Measurements from ENCODE around the gene UBAP2.

The UBAP2 gene

GRCh38 chr9:34034698-34035065 lies 14.0 kb downstream of the UBAP2 start:
- H2BK5ac ChIP-seq (ENCODE audit: low read depth, low read length, poor library complexity): no peak overlapping the region
- no peak overlapping the region for H3K4me3 ChIP-seq (ENCODE audit: low read depth, low read length)
- no peak for DNase-seq
- no peak overlapping the region for H4K8ac ChIP-seq (ENCODE audit: low read depth, low read length)
- H4K91ac ChIP-seq (ENCODE audit: low read depth, low read length): no peak overlapping the region
- H3K14ac ChIP-seq (ENCODE audit: low read length): no peak overlapping the region
- no peak overlapping the region for H3K4me2 ChIP-seq (ENCODE audit: low read length)
- H3K27ac ChIP-seq (ENCODE audit: low read depth, low read length): no peak overlapping the region
- WGBS (ENCODE audit: extremely low coverage, insufficient coverage, insufficient read length): no CpG with 5 or more reads among the region's 6 CpGs
- no peak overlapping the region for H3K18ac ChIP-seq (ENCODE audit: low read length)
- no peak overlapping the region for H4K12ac ChIP-seq (ENCODE audit: low read depth, low read length)
- no peaks in the 10 kb centered on the region for H3K79me1 ChIP-seq (ENCODE audit: low read length)
- no peak overlapping the region for H2AK5ac ChIP-seq (ENCODE audit: low read length)
- H3K9me3 ChIP-seq (ENCODE audit: insufficient read depth, low read depth, low read length): no peaks in the 10 kb centered on the region
- no peak overlapping the region for H3K9ac ChIP-seq (ENCODE audit: low read length)
- no peak overlapping the region for H3K23ac ChIP-seq (ENCODE audit: low read length)
- H3K36me3 ChIP-seq (ENCODE audit: control insufficient read depth in 1 of 2, insufficient read depth in 2 of 2, low read length in 2 of 2): peaks cover 11 to 26% of the 10 kb centered on the region in 2 experiments
- H2BK12ac ChIP-seq (ENCODE audit: low read length): no peak overlapping the region
- no peak overlapping the region for H2BK120ac ChIP-seq (ENCODE audit: insufficient read depth, low read length, poor library complexity)
- H3K79me2 ChIP-seq (ENCODE audit: control insufficient read depth, insufficient read depth, low read length, poor library complexity): peaks cover 25% of the 10 kb centered on the region
- H3K4ac ChIP-seq (ENCODE audit: low read depth, low read length): peak overlapping the region; percentile 93
- H3K4me1 ChIP-seq (ENCODE audit: control insufficient read depth in 1 of 2, insufficient read depth in 2 of 2, low read length in 2 of 2): peaks cover 0 to 3% of the 10 kb centered on the region in 2 experiments
- H2AFZ ChIP-seq (ENCODE audit: insufficient read depth, low read length, poor library complexity): no peak overlapping the region
- H3K27me3 ChIP-seq (ENCODE audit: insufficient read depth, low read length): no peaks in the 10 kb centered on the region

- Histone ChIP-seq H2BK5ac (ENCODE audit: low read depth, low read length, poor library complexity) (no peak overlapping the region), H3K23ac (ENCODE audit: low read length) (no peak overlapping the region), H3K9ac (ENCODE audit: low read length) (no peak overlapping the region), H2BK120ac (ENCODE audit: insufficient read depth, low read length, poor library complexity) (no peak overlapping the region), H3K4me1 (ENCODE audit: control insufficient read depth in 1 of 2, insufficient read depth in 2 of 2, low read length in 2 of 2) (peaks cover 0 to 3% of the 10 kb centered on the region in 2 experiments), H3K36me3 (ENCODE audit: control insufficient read depth in 1 of 2, insufficient read depth in 2 of 2, low read length in 2 of 2) (peaks cover 19 to 28% of the 10 kb centered on the region in 2 experiments), H3K4me3 (ENCODE audit: low read depth, low read length) (no peak overlapping the region), H4K12ac (ENCODE audit: low read depth, low read length) (no peak overlapping the region), H3K79me1 (ENCODE audit: low read length) (no peaks in the 10 kb centered on the region), H4K8ac (ENCODE audit: low read depth, low read length) (no peak overlapping the region), H3K4me2 (ENCODE audit: low read length) (no peak overlapping the region), H2AK5ac (ENCODE audit: low read length) (no peak overlapping the region), H3K9me3 (ENCODE audit: insufficient read depth, low read depth, low read length) (no peaks in the 10 kb centered on the region), H3K14ac (ENCODE audit: low read length) (no peak overlapping the region), H3K79me2 (ENCODE audit: control insufficient read depth, insufficient read depth, low read length, poor library complexity) (peaks cover 31% of the 10 kb centered on the region), H3K27me3 (ENCODE audit: insufficient read depth, low read length) (no peaks in the 10 kb centered on the region), H2BK12ac (ENCODE audit: low read length) (no peak overlapping the region), H4K91ac (ENCODE audit: low read depth, low read length) (no peak overlapping the region), H3K27ac (ENCODE audit: low read depth, low read length) (no peak overlapping the region), H2AFZ (ENCODE audit: insufficient read depth, low read length, poor library complexity) (no peak overlapping the region), H3K4ac (ENCODE audit: low read depth, low read length) (peak overlapping the region; percentile 86), H3K18ac (ENCODE audit: low read length) (no peak overlapping the region)
- no peak for DNase-seq
- no CpG with 5 or more reads among the region's 7 CpGs for WGBS (ENCODE audit: extremely low coverage, insufficient coverage, insufficient read length)
These were observed 16.1 kb downstream of the UBAP2 start for GRCh38 chr9:34032631-34033030.

- no peak overlapping the region for H2AK5ac ChIP-seq (ENCODE audit: low read length)
- H3K4me2 ChIP-seq (ENCODE audit: low read length): no peak overlapping the region
- no peak overlapping the region for H2BK120ac ChIP-seq (ENCODE audit: insufficient read depth, low read length, poor library complexity)
- H4K8ac ChIP-seq (ENCODE audit: low read depth, low read length): no peak overlapping the region
- peaks cover 23% of the 10 kb centered on the region for H3K79me2 ChIP-seq (ENCODE audit: control insufficient read depth, insufficient read depth, low read length, poor library complexity)
- DNase-seq: no peak
- H2BK12ac ChIP-seq (ENCODE audit: low read length): no peak overlapping the region
- WGBS (ENCODE audit: extremely low coverage, insufficient coverage, insufficient read length): no CpG with 5 or more reads among the region's 11 CpGs
- H3K18ac ChIP-seq (ENCODE audit: low read length): no peak overlapping the region
- no peak overlapping the region for H3K23ac ChIP-seq (ENCODE audit: low read length)
- H4K12ac ChIP-seq (ENCODE audit: low read depth, low read length): peak overlapping the region; percentile 30
- no peaks in the 10 kb centered on the region for H3K9me3 ChIP-seq (ENCODE audit: insufficient read depth, low read depth, low read length)
- no peaks in the 10 kb centered on the region for H3K4me1 ChIP-seq (ENCODE audit: control insufficient read depth in 1 of 2, insufficient read depth in 2 of 2, low read length in 2 of 2)
- no peaks in the 10 kb centered on the region for H3K27me3 ChIP-seq (ENCODE audit: insufficient read depth, low read length)
- no peak overlapping the region for H3K4me3 ChIP-seq (ENCODE audit: low read depth, low read length)
- H3K14ac ChIP-seq (ENCODE audit: low read length): no peak overlapping the region
- H3K79me1 ChIP-seq (ENCODE audit: low read length): no peaks in the 10 kb centered on the region
- no peak overlapping the region for H4K91ac ChIP-seq (ENCODE audit: low read depth, low read length)
- H3K4ac ChIP-seq (ENCODE audit: low read depth, low read length): peak overlapping the region; percentile 98
- no peak overlapping the region for H2AFZ ChIP-seq (ENCODE audit: insufficient read depth, low read length, poor library complexity)
- H3K9ac ChIP-seq (ENCODE audit: low read length): no peak overlapping the region
- no peak overlapping the region for H3K27ac ChIP-seq (ENCODE audit: low read depth, low read length)
- no peak overlapping the region for H2BK5ac ChIP-seq (ENCODE audit: low read depth, low read length, poor library complexity)
- peaks cover 19 to 26% of the 10 kb centered on the region in 2 experiments for H3K36me3 ChIP-seq (ENCODE audit: control insufficient read depth in 1 of 2, insufficient read depth in 2 of 2, low read length in 2 of 2)
These were observed 20.7 kb downstream of the UBAP2 start for GRCh38 chr9:34027845-34028574.

- H3K14ac ChIP-seq (ENCODE audit: low read length): no peak overlapping the region
- no peak overlapping the region for H3K4me2 ChIP-seq (ENCODE audit: low read length)
- no peak overlapping the region for H2BK5ac ChIP-seq (ENCODE audit: low read depth, low read length, poor library complexity)
- H3K79me1 ChIP-seq (ENCODE audit: low read length): no peaks in the 10 kb centered on the region
- no peak overlapping the region for H2BK12ac ChIP-seq (ENCODE audit: low read length)
- H2AK5ac ChIP-seq (ENCODE audit: low read length): no peak overlapping the region
- no peak overlapping the region for H2AFZ ChIP-seq (ENCODE audit: insufficient read depth, low read length, poor library complexity)
- H4K91ac ChIP-seq (ENCODE audit: low read depth, low read length): no peak overlapping the region
- H3K79me2 ChIP-seq (ENCODE audit: control insufficient read depth, insufficient read depth, low read length, poor library complexity): peaks cover 12% of the 10 kb centered on the region
- H3K4me1 ChIP-seq (ENCODE audit: control insufficient read depth in 1 of 2, insufficient read depth in 2 of 2, low read length in 2 of 2): no peaks in the 10 kb centered on the region
- no peak overlapping the region for H3K9ac ChIP-seq (ENCODE audit: low read length)
- no peak overlapping the region for H4K8ac ChIP-seq (ENCODE audit: low read depth, low read length)
- no peak overlapping the region for H3K18ac ChIP-seq (ENCODE audit: low read length)
- no peaks in the 10 kb centered on the region for H3K27me3 ChIP-seq (ENCODE audit: insufficient read depth, low read length)
- WGBS (ENCODE audit: extremely low coverage, insufficient coverage, insufficient read length): no CpG with 5 or more reads among the region's 5 CpGs
- H2BK120ac ChIP-seq (ENCODE audit: insufficient read depth, low read length, poor library complexity): no peak overlapping the region
- H3K4ac ChIP-seq (ENCODE audit: low read depth, low read length): peak overlapping the region; percentile 9
- no peak overlapping the region for H3K23ac ChIP-seq (ENCODE audit: low read length)
- DNase-seq: no peak
- H3K36me3 ChIP-seq (ENCODE audit: control insufficient read depth in 1 of 2, insufficient read depth in 2 of 2, low read length in 2 of 2): peaks cover 12 to 13% of the 10 kb centered on the region in 2 experiments
- H3K4me3 ChIP-seq (ENCODE audit: low read depth, low read length): no peak overlapping the region
- no peaks in the 10 kb centered on the region for H3K9me3 ChIP-seq (ENCODE audit: insufficient read depth, low read depth, low read length)
- no peak overlapping the region for H3K27ac ChIP-seq (ENCODE audit: low read depth, low read length)
- H4K12ac ChIP-seq (ENCODE audit: low read depth, low read length): no peak overlapping the region
These were observed 22.9 kb downstream of the UBAP2 start for GRCh38 chr9:34025811-34026210.
